HG02840 (cell line): ENCODE results near the gene KIF22.
"Not testable (repeated sequence)": the region's sequence is repeated elsewhere in the genome, so short reads cannot be mapped to it uniquely, and the experiment has no call there.

Experiments used
- ATAC-seq: cut with Tn5 transposase; IDR thresholded peaks from one replicate; pipeline ENCODE4 v1.9.1; 2021; ENCODE audit warnings: mild to moderate bottlenecking, moderate library complexity, moderate number of reproducible peaks; ENCODE audit not compliant: unreplicated experiment, low FRiP score

Gene KIF22

DNA sequence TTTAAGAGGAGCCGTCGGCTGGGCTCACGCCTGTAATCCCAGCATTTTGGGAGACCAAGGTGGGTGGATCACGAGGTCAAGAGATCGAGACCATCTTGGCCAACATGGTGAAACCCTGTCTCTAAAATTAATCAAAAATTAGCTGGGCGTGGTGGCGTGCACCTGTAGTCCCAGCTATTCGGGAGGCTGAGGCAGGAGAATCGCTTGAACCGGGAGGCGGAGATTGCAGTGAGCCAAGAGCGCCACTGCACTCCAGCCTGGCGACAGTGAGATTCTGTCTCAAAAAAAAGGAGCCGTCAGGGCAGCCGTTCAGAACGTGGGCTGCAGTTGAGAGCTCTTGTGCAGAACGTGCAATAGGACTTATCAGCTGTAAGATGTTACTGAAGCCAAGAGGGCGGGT, 2.6 kb downstream of the KIF22 start:
- not testable (repeated sequence) for ATAC-seq

DNA sequence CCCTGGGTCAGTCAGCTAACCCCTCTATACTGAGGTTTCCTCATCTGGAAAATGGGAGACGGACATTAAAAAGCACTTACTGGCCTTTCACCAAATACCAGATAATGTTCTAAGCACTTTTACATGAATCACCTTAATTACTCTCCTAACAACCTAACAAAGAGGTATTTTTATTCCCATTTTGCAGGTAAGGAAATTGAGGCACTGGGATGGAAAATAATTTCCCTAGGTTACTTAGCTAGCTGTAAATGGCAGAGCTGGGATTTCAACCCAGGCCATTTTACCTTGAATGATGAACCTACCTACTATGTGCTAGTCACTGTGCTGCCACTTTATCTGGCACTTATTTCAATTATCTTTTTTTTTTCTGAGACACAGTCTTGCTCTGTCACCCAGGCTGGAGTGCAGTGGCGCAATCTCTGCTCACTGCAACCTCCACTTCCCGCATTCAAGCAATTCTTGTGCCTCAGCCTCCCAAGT, 3.7 kb downstream of the KIF22 start:
- ATAC-seq = no peak

DNA sequence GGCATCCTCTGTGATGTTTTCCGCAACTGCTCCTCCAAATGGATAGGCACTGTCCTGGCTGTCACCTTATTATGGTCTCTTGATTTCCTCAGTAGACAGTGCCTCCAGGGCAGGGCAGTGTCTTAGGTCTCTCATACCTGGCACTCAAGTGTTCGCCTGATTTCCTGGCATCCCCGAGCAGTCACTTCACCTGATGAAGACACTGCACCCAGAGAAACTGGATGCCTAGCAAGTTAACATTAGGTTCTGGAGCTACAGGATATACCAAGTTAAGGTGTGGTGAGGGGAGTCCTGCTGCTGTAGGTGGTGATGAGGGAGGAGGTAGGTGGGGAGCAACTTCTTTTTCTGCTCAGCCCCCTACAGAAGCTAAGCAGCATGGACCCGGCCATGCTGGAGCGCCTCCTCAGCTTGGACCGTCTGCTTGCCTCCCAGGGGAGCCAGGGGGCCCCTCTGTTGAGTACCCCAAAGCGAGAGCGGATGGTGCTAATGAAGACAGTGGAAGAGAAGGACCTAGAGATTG, 11.9 kb downstream of the KIF22 start:
- no peak for ATAC-seq

DNA sequence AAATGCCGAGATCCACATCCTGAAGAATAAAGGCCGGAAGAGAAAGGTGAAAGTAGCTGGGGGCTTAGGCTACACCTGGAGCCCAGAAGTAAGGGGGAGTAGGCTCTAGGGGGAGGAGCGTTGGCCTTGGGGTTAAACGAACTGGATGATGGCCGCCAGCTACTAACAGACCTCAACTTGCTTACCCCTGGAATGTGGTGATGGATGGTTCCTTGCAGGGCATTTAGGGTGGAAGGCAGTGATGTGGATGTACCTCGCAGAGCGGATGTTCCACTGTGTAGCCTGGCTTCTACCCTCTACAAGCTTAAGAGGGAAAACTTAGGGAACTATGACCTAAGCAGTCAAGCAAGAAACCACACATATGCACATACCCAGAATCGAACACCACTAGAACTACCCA, 13.5 kb downstream of the KIF22 start:
- no peak for ATAC-seq

DNA sequence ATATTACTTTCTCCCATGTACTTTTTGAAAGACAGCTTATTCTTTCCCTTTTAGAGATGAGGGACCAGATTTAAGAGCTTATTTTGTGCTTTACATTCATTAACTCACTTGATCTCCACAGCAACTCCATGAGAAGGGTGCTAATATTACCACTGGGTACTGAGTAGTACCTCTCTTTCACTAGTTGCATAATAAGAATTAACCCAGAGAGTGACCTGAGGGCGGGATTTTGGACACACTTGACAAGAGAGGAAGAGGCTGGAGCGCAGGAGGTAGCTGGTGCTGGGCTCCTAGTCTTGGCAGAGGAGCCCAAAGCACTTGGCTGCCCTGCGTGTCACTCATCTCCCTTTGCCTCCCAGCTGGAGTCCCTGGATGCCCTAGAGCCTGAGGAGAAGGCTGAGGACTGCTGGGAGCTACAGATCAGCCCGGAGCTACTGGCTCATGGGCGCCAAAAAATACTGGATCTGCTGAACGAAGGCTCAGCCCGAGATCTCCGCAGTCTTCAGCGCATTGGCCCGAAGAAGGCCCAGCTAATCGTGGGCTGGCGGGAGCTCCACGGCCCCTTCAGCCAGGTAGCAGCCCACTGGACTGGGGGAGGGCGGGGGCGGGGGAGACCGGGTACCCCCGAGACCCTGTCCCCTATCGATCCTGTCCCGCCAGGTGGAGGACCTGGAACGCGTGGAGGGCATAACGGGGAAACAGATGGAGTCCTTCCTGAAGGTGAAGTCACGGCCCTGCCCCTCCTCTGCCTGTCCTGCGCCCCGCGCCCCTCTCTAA, 14.1 kb downstream of the KIF22 start:
- ATAC-seq = no peak

DNA sequence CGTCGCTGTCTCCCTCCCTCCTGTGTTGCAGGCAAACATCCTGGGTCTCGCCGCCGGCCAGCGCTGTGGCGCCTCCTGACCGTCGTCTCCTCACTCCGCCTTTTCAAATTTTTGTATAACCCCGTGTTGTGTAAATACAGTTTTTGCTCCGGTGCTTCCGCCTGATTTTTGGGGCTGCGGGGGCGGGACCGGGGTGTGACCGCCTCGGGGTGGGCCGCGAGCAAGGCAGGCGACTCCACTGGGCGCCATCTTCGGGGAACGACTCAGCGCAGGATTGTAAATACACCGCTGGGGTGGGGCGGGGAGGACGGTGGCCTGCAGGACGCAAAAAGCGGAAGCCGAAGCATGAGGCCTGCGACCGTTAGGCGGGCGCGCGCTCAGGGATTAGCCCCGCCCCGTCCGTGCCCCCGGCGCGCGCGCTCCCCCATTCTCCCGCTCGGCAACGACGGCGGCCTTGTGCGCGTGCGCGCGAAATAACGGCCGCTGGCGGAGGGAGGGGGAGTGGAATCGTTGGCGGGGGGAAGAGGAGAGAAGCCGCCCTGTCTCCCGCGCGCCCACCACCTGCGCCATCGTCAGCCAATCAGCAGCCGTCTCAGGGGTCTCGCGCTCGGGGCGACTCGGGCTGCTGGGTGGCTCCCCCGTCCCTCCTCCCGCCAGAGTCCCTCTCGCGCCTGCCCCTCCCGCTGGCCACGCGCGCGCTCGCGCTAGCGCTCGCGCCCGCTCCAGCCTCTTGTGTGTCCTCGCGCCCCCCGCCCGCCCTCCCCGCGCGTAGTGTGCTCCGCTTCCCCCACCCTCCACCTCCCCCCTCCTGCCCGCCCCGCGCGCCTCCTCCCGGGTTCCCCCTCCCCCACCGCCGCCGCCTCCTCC, 14.9 kb downstream of the KIF22 start:
- ATAC-seq = peak; percentile 57

DNA sequence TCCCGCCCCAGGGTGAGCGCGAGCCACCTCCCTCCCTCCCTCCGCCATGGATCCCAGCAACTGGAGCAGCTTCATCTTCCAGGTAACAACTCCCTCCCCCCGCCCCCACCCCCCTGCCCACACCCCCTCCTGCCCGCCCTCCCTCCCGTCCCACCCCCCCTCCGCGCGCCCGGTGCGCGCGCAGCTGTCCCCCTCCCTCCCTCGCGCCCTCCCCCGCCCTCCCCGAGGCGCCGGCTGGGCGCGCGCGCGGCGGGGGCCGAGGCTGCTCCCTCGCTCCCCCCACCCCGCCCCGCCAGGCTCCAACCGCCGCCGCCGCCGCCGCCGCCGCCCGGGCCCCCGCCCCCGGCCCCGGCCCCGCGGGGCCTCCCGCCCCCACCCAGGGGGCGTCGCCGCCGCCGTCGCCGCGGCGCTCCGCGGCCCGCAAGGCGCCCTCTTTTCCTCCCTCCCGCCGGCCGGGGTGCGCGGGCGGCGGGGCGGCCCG, 15.6 kb downstream of the KIF22 start, which contains the start of gene MAZ:
Gene MAZ (plus strand): TSS at position 431 of the 481 bp plus-strand sequence. CDS start 173 bp downstream, outside the sequence.
- no peak for ATAC-seq

DNA sequence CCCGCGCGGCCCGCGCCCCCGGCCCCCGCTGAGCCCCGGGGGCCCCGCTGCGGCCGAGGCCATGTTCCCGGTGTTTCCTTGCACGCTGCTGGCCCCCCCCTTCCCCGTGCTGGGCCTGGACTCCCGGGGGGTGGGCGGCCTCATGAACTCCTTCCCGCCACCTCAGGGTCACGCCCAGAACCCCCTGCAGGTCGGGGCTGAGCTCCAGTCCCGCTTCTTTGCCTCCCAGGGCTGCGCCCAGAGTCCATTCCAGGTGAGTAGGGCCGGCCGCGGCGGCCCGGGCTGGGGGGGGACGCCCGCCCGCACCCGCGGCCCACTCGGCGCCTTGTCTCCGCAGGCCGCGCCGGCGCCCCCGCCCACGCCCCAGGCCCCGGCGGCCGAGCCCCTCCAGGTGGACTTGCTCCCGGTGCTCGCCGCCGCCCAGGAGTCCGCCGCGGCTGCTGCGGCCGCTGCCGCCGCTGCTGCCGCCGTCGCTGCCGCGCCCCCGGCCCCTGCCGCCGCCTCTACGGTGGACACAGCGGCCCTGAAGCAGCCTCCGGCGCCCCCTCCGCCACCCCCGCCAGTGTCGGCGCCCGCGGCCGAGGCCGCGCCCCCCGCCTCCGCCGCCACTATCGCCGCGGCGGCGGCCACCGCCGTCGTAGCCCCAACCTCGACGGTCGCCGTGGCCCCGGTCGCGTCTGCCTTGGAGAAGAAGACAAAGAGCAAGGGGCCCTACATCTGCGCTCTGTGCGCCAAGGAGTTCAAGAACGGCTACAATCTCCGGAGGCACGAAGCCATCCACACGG, 16.3 kb downstream of the KIF22 start:
- no peak for ATAC-seq

DNA sequence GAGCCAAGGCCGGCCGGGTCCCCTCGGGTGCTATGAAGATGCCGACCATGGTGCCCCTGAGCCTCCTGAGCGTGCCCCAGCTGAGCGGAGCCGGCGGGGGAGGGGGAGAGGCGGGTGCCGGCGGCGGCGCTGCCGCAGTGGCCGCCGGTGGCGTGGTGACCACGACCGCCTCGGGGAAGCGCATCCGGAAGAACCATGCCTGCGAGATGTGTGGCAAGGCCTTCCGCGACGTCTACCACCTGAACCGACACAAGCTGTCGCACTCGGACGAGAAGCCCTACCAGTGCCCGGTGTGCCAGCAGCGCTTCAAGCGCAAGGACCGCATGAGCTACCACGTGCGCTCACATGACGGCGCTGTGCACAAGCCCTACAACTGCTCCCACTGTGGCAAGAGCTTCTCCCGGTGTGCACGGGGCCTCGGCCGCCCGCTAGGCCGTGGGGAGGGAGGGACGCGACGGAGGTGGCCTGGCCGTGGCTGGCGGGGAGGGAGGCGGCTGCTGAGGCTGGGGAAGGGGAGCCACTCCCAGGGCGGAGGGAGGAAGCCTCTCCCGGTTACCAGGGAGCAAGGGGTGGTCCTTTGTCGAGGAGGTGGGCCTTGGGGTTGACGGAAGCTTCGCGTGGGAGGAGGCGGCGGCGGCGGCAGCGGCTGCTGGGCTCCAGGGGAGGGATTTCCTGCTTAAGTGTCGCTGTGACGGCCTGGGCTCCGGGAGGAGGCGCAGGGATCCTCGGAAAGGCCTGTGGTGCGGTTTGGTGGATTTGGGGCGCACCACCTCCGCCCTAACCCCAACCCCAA, 17.1 kb downstream of the KIF22 start:
- ATAC-seq = no peak

DNA sequence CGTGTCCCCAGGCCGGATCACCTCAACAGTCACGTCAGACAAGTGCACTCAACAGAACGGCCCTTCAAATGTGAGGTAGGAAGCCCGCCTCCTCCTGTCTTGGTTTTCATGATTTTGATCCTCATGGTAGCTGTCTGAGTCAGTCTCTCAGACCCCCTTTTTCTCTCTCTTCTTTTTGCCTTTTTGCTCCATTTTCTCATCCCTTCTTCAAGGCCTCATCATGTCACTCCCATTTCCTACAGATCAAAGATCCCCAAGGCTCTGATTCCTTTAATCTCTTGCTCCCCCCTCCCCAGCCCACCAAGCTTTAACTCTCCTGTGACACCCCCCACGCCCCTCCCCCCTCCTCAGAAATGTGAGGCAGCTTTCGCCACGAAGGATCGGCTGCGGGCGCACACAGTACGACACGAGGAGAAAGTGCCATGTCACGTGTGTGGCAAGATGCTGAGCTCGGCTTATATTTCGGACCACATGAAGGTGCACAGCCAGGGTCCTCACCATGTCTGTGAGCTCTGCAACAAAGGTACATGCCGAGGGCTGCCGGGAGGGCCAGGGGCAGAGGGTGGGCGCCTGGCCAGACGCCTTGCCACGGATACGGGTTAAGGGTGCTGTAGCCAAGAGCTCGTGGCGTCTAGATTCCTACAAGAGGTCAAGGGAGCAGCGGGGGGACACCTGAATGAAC, 17.8 kb downstream of the KIF22 start:
- ATAC-seq = no peak

DNA sequence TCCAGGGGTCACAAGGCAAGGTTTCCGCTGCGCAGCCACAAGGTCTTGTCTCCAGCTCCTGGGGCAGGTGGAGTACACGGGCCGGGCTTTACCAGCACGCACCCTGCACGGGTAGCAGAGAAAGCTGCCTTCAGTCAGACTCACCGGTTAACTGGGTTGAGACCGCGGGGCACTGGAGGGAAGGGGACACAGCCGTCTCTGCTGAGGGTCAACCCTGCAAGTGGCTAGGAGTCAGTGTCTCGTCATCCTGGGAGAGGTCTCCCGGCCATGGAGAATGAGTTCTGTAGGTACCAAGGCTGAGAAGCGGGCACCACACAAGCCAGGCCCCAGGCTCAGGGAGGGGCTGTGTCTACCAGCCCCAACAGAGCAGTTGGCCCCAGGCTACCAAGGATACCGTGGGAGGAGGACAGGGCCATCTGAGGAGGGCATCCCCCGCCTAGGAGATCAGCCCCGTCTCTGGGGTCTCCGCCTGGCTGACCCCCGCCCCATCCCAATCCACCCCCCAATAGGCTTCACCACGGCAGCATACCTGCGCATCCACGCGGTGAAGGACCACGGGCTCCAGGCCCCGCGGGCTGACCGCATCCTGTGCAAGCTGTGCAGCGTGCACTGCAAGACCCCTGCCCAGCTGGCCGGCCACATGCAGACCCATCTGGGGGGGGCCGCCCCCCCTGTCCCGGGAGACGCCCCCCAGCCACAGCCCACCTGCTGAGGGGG, 18.6 kb downstream of the KIF22 start:
- ATAC-seq = no peak

DNA sequence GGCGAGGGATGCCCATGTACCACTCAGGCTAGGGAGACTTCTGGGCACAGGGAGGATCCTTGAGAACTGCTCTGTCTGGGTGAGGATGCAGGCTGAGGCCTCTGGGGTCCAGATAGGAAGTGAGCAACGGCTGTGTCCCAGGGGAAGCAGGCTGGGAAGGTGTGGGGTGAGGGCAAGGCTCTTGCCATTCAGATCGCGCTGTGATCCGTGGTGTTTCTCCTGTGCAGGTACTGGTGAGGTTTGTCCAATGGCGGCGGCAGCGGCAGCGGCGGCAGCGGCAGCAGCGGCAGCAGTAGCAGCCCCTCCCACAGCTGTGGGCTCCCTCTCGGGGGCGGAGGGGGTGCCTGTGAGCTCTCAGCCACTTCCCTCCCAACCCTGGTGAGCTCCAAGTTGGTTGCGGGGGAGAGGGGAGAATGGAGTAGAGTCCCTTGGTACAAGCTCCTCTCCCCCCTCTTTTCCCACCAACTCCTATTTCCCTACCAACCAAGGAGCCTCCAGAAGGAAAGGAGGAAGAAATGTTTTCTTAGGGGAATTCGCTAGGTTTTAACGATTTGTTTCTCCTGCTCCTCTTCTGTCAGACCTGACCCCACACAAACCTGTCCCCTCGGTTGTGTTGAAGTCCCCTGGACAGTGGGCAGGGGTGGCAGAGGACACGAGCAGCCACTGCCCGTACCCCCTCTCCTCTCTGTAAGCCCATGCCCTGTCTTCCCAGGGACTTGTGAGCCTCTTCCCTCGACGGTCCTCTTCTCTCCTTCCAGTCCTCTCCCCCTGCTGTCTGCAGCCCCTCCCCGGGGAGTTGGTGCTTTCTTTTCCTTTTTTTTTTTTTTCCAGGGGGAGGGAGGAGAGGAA, 19.5 kb downstream of the KIF22 start:
- no peak for ATAC-seq

DNA sequence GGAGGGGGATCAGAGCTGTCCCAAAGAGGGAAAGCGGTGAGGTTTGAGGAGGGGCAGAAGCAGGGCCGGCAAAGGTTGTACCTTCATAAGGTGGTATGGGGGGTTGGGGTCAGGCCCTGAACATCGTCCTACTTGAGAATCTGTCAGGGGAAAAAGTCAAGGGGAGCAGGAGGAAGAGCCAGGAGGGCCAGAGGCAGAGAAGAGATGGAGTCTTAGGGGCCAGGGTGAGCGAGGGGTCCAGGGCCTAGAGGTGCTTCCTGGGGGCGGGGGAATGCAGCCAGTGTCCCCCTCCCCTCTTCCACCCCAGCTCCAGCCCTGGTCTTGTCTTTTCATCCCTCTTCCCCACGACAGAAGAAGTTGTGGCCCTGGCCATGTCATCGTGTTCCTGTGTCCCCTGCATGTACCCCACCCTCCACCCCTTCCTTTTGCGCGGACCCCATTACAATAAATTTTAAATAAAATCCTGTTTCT, 20.2 kb downstream of the KIF22 start:
- no peak for ATAC-seq

DNA sequence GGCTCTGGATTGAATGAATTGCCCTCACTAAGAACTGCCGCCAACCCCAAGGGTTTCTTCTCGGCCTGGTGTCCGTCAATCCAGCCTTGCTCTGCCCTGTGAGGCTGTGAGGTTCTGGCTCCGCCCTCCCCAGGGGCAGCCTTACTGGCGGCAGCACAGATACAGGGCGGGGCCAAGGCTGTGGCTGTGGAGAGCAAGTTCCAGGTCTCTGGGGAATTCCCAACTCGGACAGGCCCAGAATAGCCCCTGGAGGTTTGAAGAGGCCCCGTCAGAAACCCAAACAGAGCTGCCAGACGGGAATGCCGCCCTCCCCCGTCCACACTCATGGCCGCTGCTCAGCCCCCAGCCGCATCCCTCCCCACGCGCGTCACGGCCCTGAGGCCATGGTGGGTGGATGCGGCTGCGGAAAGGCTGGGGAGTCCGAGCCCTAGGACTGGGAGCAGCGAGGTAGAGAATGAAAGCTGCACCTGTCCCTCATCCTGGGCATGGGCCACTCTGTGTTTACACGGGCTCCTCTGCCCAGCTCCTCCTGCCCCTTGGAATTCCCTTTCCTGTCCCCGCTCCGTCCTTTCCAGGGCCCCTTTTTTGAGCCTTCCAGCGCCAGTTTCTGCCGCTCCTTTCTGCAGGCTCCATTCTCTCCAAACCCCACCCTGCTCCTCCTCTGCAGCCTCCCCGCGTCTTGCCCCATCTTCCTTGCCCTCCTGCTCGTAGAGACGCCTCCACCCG, 20.8 kb downstream of the KIF22 start:
- ATAC-seq = peak; percentile 22

DNA sequence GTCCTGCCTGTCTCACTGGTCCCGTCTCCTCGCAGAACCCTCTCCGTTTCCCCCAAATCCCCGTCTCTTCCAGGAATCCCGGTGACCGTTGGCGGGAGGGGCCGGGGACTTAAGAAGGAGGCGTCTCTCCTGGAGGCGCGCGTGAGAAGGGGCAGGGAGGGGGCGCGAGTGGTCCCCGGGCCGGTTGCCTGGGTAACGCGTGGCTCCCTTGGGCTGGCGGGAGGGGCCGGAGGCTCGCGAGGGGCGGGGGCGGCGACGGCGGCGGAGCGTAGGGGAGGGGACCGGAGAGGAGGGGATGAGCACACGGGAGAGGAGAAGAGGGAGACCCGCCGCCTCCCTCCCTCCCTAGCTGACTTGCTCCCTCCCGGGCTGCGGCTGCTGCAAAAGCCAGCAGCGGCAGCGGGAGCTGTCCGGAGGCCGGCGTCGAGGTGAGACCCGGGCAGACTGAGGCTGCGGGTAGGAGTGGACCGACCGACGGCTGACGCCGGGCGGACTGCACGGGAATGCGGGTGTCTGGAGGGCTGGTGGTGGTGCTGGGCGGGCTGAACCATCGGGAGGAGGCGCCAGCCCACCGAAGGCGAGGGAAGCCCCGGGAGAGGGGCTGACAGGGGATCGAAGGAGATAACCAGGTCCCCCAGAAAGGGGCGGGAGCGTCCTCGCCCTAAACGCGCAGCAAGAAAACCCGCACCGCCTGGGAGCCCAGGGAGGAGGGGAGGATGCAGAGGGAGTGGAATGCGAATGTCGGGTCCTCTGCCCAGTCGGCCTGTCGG, 21.5 kb downstream of the KIF22 start, which contains the start of gene PRRT2:
Gene PRRT2 (plus strand): TSS at position 298 of the 770 bp plus-strand sequence. CDS start 862 bp downstream, outside the sequence.
- ATAC-seq = no peak
